GM12873 (cell line): ENCODE results near the gene PPHLN1.

ENCODE experiments used
- TF ChIP-seq, protein P1 (sequence below): IDR thresholded peaks from 2 replicates; pipeline ENCODE4 v1.5.1; 2012; ENCODE audit warnings: low read depth, mild to moderate bottlenecking, moderate library complexity, low read length, control low read depth; ENCODE audit not compliant: insufficient read depth; ENCODE audit errors: missing control alignments

PPHLN1 gene

DNA sequence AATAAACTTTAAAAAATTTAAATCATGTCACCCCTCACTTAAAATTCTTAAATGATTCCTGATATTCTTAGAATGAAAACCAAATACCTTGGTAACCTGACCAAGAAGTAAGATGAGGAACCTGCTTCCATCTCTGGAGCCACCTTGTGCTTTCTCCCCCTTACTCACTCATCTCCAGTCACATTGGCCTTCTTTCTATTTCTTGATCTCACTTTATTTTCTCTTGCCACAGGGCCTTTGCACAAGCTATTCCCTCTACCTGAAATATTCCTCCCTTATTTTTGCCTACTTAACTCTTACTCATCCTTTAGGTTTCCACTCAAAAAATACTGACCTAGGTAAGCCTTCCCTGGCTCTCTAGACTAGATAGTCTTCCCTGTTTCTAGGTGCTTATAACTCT is 5.2 kb upstream of the PPHLN1 start:
- TF ChIP-seq, protein P1, sequence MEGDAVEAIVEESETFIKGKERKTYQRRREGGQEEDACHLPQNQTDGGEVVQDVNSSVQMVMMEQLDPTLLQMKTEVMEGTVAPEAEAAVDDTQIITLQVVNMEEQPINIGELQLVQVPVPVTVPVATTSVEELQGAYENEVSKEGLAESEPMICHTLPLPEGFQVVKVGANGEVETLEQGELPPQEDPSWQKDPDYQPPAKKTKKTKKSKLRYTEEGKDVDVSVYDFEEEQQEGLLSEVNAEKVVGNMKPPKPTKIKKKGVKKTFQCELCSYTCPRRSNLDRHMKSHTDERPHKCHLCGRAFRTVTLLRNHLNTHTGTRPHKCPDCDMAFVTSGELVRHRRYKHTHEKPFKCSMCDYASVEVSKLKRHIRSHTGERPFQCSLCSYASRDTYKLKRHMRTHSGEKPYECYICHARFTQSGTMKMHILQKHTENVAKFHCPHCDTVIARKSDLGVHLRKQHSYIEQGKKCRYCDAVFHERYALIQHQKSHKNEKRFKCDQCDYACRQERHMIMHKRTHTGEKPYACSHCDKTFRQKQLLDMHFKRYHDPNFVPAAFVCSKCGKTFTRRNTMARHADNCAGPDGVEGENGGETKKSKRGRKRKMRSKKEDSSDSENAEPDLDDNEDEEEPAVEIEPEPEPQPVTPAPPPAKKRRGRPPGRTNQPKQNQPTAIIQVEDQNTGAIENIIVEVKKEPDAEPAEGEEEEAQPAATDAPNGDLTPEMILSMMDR = no peak

DNA sequence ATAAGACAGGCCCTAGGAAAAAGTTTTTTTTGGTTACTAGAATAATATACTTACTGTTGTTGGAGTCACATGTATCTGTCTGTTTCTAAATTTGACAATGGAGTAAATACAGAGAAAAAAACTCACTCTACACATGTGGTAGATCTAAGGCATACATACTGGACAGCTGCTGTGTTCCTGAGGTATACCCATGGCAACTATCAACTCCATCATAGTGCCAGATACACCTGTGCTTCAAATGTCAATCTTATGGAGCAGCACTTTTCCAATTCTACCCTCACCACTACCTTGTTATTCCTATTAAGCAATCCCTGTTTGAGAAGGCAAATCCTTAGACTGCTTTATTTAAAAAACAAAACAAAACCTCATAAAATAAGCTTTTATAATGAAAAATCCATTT is 3.4 kb upstream of the PPHLN1 start:
- TF ChIP-seq, protein P1 = no peak

DNA sequence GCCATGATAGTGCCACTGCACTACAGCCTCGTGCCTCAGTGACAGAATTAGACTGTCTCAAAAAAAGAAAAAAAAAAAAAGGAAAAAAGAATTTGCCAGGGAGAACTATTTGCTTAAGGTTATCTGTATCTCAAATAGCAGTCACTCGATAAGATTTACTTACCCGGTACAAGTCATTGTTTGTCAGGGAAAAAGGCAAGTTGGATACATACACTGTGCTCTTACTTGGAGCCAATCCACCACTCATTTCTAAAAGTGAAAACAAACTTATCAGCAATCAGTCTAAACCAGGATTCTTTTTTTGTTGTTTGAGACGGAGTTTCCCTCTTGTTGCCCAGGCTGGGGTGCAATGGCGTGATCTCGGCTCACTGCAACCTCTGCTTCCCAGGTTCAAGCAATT is 2.1 kb upstream of the PPHLN1 start:
- TF ChIP-seq, protein P1 = no peak

DNA sequence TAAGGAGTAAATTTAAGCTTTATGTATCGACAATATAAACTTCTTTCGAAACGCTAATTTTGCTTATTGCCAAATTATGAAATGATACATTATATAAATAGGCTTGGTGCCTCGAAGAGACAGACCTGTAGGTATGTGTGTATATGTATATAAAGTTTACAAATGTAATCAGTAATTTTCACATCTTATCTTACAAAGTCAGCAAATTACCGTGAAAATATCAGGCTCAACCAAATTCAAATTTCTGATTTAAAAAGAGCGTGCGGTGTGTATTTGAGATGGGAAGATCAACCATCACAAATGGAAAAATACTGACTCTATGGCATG is 678 bp upstream of the PPHLN1 start:
- TF ChIP-seq, protein P1 = no peak

DNA sequence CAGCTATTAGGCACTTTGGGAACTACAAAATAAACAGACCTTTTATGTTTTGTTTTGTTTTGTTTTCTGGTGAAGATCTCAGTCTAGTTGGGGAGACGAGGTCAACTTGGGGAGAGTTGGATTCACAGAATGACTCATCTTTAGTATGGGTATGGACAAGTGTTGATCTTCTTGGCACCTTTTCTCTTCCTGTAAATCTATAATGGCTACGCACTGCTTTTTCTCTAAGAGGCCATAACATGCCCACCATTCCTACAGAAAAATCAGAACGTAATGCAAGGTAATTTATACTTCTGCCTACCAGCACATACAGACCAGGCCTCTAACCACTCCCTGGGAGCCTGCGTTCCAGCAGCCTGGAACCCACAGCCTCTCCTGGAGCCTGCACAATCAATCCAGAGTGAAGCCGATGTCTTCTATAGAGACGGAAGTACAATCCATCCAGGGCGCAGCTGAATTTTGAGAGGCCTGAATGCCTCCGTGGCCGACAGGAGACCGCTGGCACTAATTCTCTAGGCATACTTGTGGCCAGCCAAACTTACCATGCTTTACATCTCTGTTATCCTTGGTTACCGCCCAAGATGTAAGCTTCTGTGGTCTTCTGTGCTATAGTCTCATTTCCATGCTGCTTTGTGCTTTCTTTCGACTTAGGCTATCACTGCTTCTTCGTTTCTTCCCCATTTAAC is 717 bp downstream of the PPHLN1 start:
- TF ChIP-seq, protein P1 = no peak

DNA sequence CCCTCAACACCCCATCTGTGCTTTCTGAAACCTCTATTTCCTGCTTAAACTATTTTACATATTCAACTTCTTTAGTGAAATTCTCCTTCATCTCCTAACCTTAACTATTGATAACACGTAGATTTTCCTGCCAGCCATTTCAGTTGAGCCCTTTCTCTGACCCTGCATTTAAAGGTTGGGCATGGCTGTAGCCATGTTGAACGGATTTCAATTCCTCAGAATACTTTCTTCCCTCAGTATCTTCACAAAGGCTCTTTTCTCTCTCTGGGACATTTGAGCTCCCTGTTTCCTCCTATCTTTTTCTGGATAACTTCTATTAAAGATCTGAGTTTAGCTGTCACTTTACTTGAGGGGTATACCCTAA is 1.2 kb downstream of the PPHLN1 start:
- TF ChIP-seq, protein P1 = no peak

DNA sequence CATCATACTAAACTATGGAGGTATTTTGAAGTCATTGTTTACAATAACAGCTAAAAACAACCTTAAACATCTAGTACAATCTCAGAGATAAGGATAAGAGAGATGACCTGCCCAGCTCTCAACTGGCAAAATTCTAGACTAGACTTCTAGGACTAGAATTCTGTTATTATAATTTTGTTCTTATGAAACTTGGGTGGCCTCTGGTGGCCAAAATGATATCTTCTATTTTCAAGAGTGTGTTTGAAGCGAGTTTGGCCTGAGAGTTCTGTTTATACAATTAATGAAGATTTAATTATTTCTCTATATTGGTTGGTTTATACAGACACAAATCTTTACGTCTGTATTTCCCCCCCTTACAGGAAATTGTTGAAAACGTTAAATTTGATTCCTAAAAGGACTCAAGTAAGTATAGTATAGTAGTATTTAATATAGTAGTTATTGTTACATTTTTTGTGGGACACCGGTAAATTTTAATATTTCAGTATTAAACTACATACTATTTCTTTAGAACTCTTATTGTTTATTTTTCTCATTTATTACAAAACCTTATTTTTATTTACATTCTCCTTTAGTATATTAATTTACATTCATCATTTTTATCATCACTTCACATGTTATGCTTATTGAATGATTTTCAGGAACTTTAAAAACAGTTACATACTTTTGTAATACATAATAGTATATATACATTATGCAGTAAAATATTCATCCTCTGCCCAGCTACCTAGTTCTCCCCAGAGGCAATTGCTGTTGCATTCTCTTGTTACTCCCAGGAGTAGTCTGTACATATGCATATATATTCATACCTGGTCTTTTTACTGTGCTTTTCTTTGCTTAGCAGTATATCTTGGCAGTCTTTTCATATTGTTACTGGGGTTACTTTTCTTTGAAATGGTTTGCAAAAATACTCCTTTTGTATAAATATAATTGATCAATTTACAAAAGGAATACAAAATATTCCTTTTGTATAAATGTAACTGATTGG is 6.6 kb downstream of the PPHLN1 start:
- TF ChIP-seq, protein P1 = peak; percentile 50
